ENCODE measurements around the gene GJA3. TPM values are rescaled to one million over a fixed set of nuclear protein-coding genes. Genes with fewer than 3 reads are reported as not detected.
A peak's percentile ranks its signal among the peaks of the same experiment; 100 is the strongest.

GJA3 gene
- total RNA-seq, 4 donors from 2014 or later = under 0.01 TPM; not detected in 3

DNA sequence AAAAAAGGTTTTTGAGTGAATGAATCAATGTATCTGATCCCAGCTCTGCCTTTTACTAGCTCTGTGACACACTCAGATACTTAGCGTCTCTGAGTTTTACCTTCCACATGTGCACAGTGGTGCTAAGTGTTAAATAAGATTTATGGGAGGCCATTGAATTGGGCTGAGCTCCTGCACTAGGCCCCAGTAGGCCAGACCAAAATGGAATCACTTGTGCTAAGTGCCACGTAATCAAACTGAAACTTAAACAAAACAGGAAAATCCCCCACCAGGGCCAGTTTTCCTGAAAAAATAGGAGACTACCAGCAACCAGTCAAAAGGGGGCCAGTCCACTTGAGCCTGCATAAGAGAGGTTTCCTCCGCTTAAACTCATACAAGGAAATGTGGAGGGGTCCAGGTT lies 40.9 kb downstream of the GJA3 start:
- Histone ChIP-seq H3K4me1 (peaks cover 0 to 21% (median 0%) of the 10 kb centered on the region in 4 donors), H3K36me3 (no peaks in the 10 kb centered on the region), H3K27me3 (no peaks in the 10 kb centered on the region), H3K4me3 (peak overlapping the region in 2 of 4 donors; percentile 29 to 40), H3K27ac (peak overlapping the region in 3 of 4 donors; percentile 77 to 88 (median 80)), H3K9me3 (no peaks in the 10 kb centered on the region)
- no peak for DNase-seq (ENCODE audit: low spot score in 2 of 2)
- WGBS, 2 donors = 67 to 90% methylated on average over 3 of the region's 3 CpGs
- TF ChIP-seq EP300 (IDR thresholded peaks at IDR 0.05) (no peak), POLR2A (IDR thresholded peaks at IDR 0.05) (no peak)
- TF ChIP-seq, protein P1, sequence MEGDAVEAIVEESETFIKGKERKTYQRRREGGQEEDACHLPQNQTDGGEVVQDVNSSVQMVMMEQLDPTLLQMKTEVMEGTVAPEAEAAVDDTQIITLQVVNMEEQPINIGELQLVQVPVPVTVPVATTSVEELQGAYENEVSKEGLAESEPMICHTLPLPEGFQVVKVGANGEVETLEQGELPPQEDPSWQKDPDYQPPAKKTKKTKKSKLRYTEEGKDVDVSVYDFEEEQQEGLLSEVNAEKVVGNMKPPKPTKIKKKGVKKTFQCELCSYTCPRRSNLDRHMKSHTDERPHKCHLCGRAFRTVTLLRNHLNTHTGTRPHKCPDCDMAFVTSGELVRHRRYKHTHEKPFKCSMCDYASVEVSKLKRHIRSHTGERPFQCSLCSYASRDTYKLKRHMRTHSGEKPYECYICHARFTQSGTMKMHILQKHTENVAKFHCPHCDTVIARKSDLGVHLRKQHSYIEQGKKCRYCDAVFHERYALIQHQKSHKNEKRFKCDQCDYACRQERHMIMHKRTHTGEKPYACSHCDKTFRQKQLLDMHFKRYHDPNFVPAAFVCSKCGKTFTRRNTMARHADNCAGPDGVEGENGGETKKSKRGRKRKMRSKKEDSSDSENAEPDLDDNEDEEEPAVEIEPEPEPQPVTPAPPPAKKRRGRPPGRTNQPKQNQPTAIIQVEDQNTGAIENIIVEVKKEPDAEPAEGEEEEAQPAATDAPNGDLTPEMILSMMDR (IDR thresholded peaks at IDR 0.05) = no peak

DNA sequence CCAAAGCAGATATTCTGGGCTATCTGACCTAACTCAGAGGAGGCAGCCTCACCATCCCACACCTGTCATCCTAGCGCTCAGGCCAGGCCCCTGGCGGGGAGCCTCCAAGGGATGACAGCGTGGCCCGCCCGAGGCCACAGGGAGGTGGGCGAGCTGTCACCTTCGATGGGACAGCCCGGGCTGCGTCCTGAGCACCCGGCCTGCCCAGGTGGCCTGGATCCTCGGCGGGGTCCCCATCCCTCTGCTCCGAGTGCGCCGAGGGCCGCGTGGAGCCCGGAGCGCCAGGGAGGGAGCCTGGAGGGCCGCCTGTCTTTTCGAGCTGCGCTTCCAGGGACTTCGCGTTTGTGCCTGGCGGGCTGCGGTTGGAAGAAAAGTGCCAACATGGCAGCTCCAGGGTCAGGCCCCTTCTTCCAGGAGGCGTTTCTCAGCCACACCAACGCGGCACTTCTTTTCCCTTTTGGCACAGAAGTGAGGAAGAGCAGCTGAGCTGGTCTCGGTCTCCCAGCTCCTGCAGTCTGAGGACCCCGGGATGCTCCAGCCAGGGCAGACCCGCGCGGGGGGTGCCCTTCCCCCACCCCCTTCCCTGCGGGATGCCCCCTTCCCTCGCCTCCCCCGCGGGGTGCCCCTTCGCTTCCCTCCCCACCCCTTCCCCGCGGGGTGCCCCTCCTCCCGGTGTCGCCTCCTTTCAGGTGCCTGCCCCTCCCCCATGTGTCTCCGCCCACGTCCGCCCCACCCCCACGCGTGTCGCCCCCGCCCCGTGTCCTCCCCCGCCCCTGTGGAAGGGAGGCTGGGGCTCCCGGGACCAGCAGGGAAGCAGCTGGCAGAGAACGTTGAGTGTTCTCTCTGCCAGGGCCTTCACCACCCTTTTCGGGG lies 42.3 kb downstream of the GJA3 start:
- no peaks in the 10 kb centered on the region for H3K9me3 ChIP-seq
- no peaks in the 10 kb centered on the region for H3K27me3 ChIP-seq
- peak overlapping the region; percentile 31 to 88 (median 78) for H3K27ac ChIP-seq
- peaks cover 0 to 21% (median 0%) of the 10 kb centered on the region in 4 donors for H3K4me1 ChIP-seq
- TF ChIP-seq, protein P1 (IDR thresholded peaks at IDR 0.05) = no peak
- TF ChIP-seq POLR2A (IDR thresholded peaks at IDR 0.05) (no peak), EP300 (IDR thresholded peaks at IDR 0.05) (no peak)
- 3% methylated on average over 33 to 39 of the region's 55 CpGs for WGBS, 2 donors
- peak in 1 of 2 donors; percentile 10 for DNase-seq (ENCODE audit: low spot score in 2 of 2)
- H3K4me3 ChIP-seq = peak overlapping the region; percentile 48 to 77 (median 69)
- no peaks in the 10 kb centered on the region for H3K36me3 ChIP-seq

DNA sequence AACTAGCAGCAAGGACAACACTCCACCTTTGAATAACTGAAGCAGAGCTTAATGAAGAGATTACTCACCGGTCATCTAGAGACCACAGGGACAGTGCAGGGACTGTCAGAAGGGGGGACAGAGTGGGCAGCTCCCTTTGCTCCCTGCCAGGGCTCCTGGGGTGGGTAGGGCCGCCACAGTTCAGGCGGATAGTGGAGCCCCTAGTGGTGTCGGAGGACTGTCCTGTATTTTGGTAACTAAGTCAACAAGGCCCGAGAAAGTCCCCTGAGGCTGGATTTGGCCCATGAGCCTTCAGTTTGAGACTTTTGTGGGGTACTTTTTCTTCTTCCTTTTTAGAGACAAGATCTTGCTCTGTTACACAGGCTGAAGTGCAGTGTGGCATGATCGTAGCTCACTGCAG lies 44.6 kb downstream of the GJA3 start:
- H3K27ac ChIP-seq = no peak overlapping the region
- no peaks in the 10 kb centered on the region for H3K27me3 ChIP-seq
- DNase-seq (ENCODE audit: low spot score in 2 of 2) = no peak
- WGBS, 2 donors = 81 to 88% methylated on average over 6 of the region's 6 CpGs
- H3K9me3 ChIP-seq = no peaks in the 10 kb centered on the region
- TF ChIP-seq, protein P1 (IDR thresholded peaks at IDR 0.05) = no peak
- no peak for TF ChIP-seq EP300 (IDR thresholded peaks at IDR 0.05)
- TF ChIP-seq POLR2A (IDR thresholded peaks at IDR 0.05) = no peak
- H3K36me3 ChIP-seq = no peaks in the 10 kb centered on the region
- H3K4me3 ChIP-seq = no peak overlapping the region
- H3K4me1 ChIP-seq = peaks cover 0 to 21% (median 0%) of the 10 kb centered on the region in 4 donors

DNA sequence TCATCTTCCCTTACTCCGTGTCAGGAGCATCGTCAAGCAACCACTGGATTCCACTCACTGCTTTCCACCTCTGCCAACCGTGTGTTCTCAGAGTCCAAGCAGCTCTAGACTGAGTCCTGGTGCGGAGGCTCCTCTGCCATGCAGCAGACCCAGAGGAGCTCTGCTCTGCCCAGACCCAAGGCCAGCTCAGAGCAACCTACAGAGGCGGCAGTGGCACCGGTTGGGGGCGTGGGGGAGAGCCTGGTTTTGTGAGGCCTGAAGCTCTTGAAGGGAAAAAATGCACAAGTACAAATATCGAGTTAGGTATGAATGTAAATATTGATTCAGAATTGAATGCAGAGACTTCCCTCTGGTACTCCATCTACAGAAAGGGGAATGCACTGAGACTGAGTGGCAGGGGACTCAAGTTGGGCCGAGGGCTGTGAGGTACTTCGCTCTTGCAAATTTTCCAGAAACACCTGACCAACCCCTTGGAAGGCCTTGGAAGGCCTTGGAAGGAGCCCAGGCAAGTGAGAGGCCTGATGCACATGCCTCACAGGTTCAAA lies 46.7 kb downstream of the GJA3 start:
- H3K4me1 ChIP-seq = peaks cover 0 to 9% (median 0%) of the 10 kb centered on the region in 4 donors
- H3K27ac ChIP-seq = no peak overlapping the region
- no peaks in the 10 kb centered on the region for H3K27me3 ChIP-seq
- H3K36me3 ChIP-seq = no peaks in the 10 kb centered on the region
- WGBS, 2 donors = 81 to 88% methylated on average over 10 of the region's 10 CpGs
- H3K9me3 ChIP-seq = no peaks in the 10 kb centered on the region
- no peak for DNase-seq (ENCODE audit: low spot score in 2 of 2)
- TF ChIP-seq POLR2A (IDR thresholded peaks at IDR 0.05) (no peak), EP300 (IDR thresholded peaks at IDR 0.05) (no peak)
- TF ChIP-seq, protein P1 (IDR thresholded peaks at IDR 0.05) = no peak
- H3K4me3 ChIP-seq = no peak overlapping the region

DNA sequence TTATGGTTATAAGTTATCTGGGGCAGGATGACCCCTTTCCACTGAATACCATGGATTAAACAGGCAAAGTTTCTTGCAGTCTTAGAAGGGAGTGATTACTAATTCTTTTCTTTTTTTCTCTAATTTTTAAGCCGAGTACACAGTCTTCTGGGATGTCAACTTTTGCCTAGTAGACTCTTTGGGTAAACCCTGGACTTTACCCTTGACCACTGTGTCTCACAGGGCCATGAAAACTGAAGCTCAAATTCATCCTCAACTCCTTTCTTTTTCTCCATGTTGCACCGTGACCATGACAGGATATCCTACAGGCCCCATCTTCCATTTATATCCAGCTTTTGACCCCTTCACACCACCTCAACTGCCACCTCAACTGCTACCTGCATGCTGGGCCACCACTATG lies 51.8 kb downstream of the GJA3 start:
- TF ChIP-seq EP300 (IDR thresholded peaks at IDR 0.05) (no peak), POLR2A (IDR thresholded peaks at IDR 0.05) (no peak)
- Histone ChIP-seq H3K4me3 (no peak overlapping the region), H3K9me3 (no peaks in the 10 kb centered on the region), H3K36me3 (no peaks in the 10 kb centered on the region), H3K4me1 (peaks cover 0 to 4% (median 0%) of the 10 kb centered on the region in 4 donors), H3K27ac (no peak overlapping the region), H3K27me3 (peaks cover 0 to 5% of the 10 kb centered on the region in 2 donors)
- WGBS, 2 donors = 78 to 84% methylated on average over 2 of the region's 2 CpGs
- DNase-seq (ENCODE audit: low spot score in 2 of 2) = no peak

Measured in tibial nerve (tissue), 4 donors.